Erythroblast (primary cell): ENCODE results near the gene WIZ.

ENCODE experiments used
- GATA1 ChIP-seq: IDR thresholded peaks from 2 replicates; pipeline ENCODE4 v1.6.1; 2011; ENCODE audit warnings: low read depth, mild to moderate bottlenecking, control low read depth, low read length, moderate library complexity
- POLR2A ChIP-seq: IDR thresholded peaks from 2 replicates; pipeline ENCODE4 v1.6.1; 2011; ENCODE audit warnings: mild to moderate bottlenecking, low read length

DNA sequence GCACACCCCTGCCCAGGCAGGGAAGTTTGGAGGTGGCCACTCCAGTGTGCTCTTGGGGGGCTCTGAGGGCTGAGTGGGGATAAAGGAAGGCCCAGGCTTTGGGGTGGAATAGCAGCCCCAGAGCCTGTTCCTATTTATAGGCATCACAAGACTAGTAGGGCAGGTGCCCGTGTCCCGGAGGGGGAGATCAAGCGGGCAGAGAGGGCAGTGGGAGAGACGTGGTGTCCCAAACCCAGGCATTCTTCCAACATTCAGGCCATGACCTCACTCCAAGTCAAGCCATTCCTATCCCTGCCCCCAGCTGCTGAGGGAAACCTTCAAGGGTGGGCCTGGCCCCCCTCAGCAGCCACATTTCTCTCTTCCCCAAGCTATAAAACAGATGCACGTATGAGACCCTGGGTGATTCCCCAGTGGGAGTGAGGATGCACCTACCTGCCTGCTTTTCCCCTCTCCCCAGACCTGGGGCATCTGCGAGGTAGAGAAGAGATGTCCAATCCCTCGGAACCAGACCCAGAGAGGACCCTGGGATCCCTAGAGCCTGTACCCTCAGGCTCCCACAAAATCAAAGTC lies 3.9 kb downstream of the WIZ start:
- TF ChIP-seq POLR2A (no peak), GATA1 (no peak)
